ENCODE results near the gene LCE7A. TPM values are rescaled to one million over a fixed set of nuclear protein-coding genes. Genes with fewer than 3 reads are reported as not detected.

Gene LCE7A
- total RNA-seq, 1 experiment from 2014 or later, result not detected

DNA sequence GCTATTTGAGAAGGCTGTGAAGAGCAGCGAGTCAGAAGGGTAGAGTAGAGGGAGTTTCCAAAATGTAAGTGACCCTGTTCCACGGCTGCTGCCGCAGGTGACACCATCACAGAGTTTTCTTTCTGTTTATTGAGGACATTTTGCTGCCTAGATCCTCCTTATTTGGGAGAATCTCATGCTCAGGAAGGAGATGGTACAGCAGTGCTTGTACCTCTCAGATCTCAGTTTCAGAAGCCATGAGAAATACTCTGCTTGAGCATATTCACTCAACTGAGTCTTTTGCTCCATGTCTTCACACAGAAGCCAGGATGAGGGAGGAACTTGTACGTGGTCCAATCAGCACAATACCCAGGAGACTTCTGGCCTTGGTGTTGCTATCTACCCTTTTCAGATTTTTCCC lies 1.6 kb downstream of the LCE7A start:
- no peak overlapping the region for H3K27ac Mint-ChIP-seq (ENCODE audit: low read depth, unreplicated experiment)
- DNase-seq (ENCODE audit: unreplicated experiment), result no peak
- intact Hi-C loops (cut with micrococcal nuclease), result no loop called here
- CTCF ChIA-PET, result interaction anchor here (1.0 to 12.2 kb wide), 5 partner anchors 10 to 366 kb away, joined by 3 to 100 read pairs (median 4); no protein-coding TSS in a partner anchor
- H3K4me3 Mint-ChIP-seq (ENCODE audit: unreplicated experiment), result no peak overlapping the region
- POLR2A ChIA-PET, result no interaction called here
- no peak for TF ChIP-seq CTCF (IDR thresholded peaks at IDR 0.05; ENCODE audit: unreplicated experiment)
- H3K36me3 Mint-ChIP-seq (ENCODE audit: insufficient read depth, unreplicated experiment), result no peaks in the 10 kb centered on the region
- H3K27me3 Mint-ChIP-seq (ENCODE audit: insufficient read depth, unreplicated experiment), result no peaks in the 10 kb centered on the region
- no TSS peak for BruUV-seq (replicated peaks)
- no peaks in the 10 kb centered on the region for H3K4me1 Mint-ChIP-seq (ENCODE audit: insufficient read depth, unreplicated experiment)
- H3K9me3 Mint-ChIP-seq (ENCODE audit: unreplicated experiment), result no peaks in the 10 kb centered on the region

GRCh38 chr1:152864443-152864842 lies 4.6 kb downstream of the LCE7A start:
- intact Hi-C loops (cut with micrococcal nuclease), result no loop called here
- no TSS peak for BruUV-seq (replicated peaks)
- Mint-ChIP-seq H3K4me1 (ENCODE audit: insufficient read depth, unreplicated experiment) (no peaks in the 10 kb centered on the region), H3K4me3 (ENCODE audit: unreplicated experiment) (no peak overlapping the region), H3K27ac (ENCODE audit: low read depth, unreplicated experiment) (no peak overlapping the region), H3K36me3 (ENCODE audit: insufficient read depth, unreplicated experiment) (no peaks in the 10 kb centered on the region), H3K9me3 (ENCODE audit: unreplicated experiment) (no peaks in the 10 kb centered on the region), H3K27me3 (ENCODE audit: insufficient read depth, unreplicated experiment) (no peaks in the 10 kb centered on the region)
- ChIA-PET CTCF (interaction anchor here (0.5 to 4.3 kb wide), 9 partner anchors 14 to 331 kb away, joined by 3 to 40 read pairs (median 7); partner anchors contain the start of gene SMCP), POLR2A (interaction anchor here (0.6 kb wide), 1 partner anchor 10 kb away, joined by 3 read pairs; no protein-coding TSS in a partner anchor)
- DNase-seq (ENCODE audit: unreplicated experiment), result no peak
- TF ChIP-seq CTCF (IDR thresholded peaks at IDR 0.05; ENCODE audit: unreplicated experiment), result no peak

GRCh38 chr1:152866321-152866720 lies 6.5 kb downstream of the LCE7A start:
- TF ChIP-seq CTCF (IDR thresholded peaks at IDR 0.05; ENCODE audit: unreplicated experiment), result no peak
- ChIA-PET CTCF (interaction anchor here (0.9 to 4.3 kb wide), 4 partner anchors 60 to 326 kb away, joined by 4 to 40 read pairs (median 16); no protein-coding TSS in a partner anchor), POLR2A (no interaction called here)
- Mint-ChIP-seq H3K4me3 (ENCODE audit: unreplicated experiment) (no peak overlapping the region), H3K4me1 (ENCODE audit: insufficient read depth, unreplicated experiment) (peaks cover 3% of the 10 kb centered on the region), H3K36me3 (ENCODE audit: insufficient read depth, unreplicated experiment) (no peaks in the 10 kb centered on the region), H3K9me3 (ENCODE audit: unreplicated experiment) (no peaks in the 10 kb centered on the region), H3K27ac (ENCODE audit: low read depth, unreplicated experiment) (no peak overlapping the region), H3K27me3 (ENCODE audit: insufficient read depth, unreplicated experiment) (no peaks in the 10 kb centered on the region)
- no TSS peak for BruUV-seq (replicated peaks)
- intact Hi-C loops (cut with micrococcal nuclease), result no loop called here
- DNase-seq (ENCODE audit: unreplicated experiment), result no peak

GRCh38 chr1:152869808-152870419 lies 10.1 kb downstream of the LCE7A start:
- intact Hi-C loops (cut with micrococcal nuclease), result loop anchor here (10.0 kb wide), 1 partner anchor 415 kb away; no protein-coding TSS in a partner anchor
- peak; percentile 95 for TF ChIP-seq CTCF (IDR thresholded peaks at IDR 0.05; ENCODE audit: unreplicated experiment)
- Mint-ChIP-seq H3K4me1 (ENCODE audit: insufficient read depth, unreplicated experiment) (peaks cover 20% of the 10 kb centered on the region), H3K27me3 (ENCODE audit: insufficient read depth, unreplicated experiment) (no peaks in the 10 kb centered on the region), H3K27ac (ENCODE audit: low read depth, unreplicated experiment) (no peak overlapping the region), H3K9me3 (ENCODE audit: unreplicated experiment) (no peaks in the 10 kb centered on the region), H3K4me3 (ENCODE audit: unreplicated experiment) (no peak overlapping the region), H3K36me3 (ENCODE audit: insufficient read depth, unreplicated experiment) (no peaks in the 10 kb centered on the region)
- no TSS peak for BruUV-seq (replicated peaks)
- CTCF ChIA-PET, result interaction anchor here (0.6 to 13.2 kb wide), 75 partner anchors 9 to 760 kb away, joined by 3 to 479 read pairs (median 7); partner anchors contain the start of genes IVL, LCE1B, LCE1C and LCE1E
- POLR2A ChIA-PET, result interaction anchor here (0.5 to 1.6 kb wide), 12 partner anchors 15 to 323 kb away, joined by 3 to 8 read pairs (median 3); no protein-coding TSS in a partner anchor
- peak; percentile 91 for DNase-seq (ENCODE audit: unreplicated experiment)

Measured in MCF 10A (cell line).